ENCODE data around the gene FOXD3.

The FOXD3 gene

GRCh38 chr1:63294803-63295594 lies 27.4 kb upstream of the FOXD3 start:
- DNase-seq (ENCODE audit: insufficient read length, low spot score) (no peak), FAIRE-seq (no peak)
- TF ChIP-seq PAX5 (IDR thresholded peaks at IDR 0.05; ENCODE audit: insufficient read depth, low read length, severe bottlenecking) (no peak), POLR2A (IDR thresholded peaks at IDR 0.05; ENCODE audit: low read depth, low read length) (no peak), SPI1 (IDR thresholded peaks at IDR 0.05; ENCODE audit: low read depth, low read length) (no peak), POLR2AphosphoS5 (IDR thresholded peaks at IDR 0.05; ENCODE audit: low read depth, low read length) (no peak), TAF1 (IDR thresholded peaks at IDR 0.05; ENCODE audit: low read depth, low read length) (no peak), POU2F2 (IDR thresholded peaks at IDR 0.05; ENCODE audit: low read depth, low read length) (no peak)

DNA sequence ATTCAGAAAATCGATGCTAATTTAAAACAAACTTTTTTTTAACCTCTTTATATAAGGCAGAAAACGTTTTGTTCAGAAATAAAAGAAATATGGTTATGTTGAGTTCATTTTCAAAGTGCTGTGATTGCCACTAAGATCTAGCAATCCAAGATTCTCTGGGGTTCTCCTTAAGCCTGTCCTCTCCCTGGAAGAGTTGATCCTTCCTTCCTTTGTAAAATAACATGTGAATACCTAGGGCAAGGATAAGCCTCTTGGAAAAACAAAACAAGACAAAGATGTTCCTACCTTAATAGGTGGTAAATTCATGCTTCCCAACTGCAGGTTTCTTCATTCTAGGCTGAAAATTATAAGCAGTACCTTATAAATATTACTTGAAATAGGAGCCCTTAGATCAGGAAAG lies 18.0 kb upstream of the FOXD3 start:
- TF ChIP-seq POLR2A (IDR thresholded peaks at IDR 0.05; ENCODE audit: low read depth, low read length) (no peak), TAF1 (IDR thresholded peaks at IDR 0.05; ENCODE audit: low read depth, low read length) (no peak), SPI1 (IDR thresholded peaks at IDR 0.05; ENCODE audit: low read depth, low read length) (no peak), POLR2AphosphoS5 (IDR thresholded peaks at IDR 0.05; ENCODE audit: low read depth, low read length) (no peak)
- FAIRE-seq, result no peak
- no peak for DNase-seq (ENCODE audit: insufficient read length, low spot score)

DNA sequence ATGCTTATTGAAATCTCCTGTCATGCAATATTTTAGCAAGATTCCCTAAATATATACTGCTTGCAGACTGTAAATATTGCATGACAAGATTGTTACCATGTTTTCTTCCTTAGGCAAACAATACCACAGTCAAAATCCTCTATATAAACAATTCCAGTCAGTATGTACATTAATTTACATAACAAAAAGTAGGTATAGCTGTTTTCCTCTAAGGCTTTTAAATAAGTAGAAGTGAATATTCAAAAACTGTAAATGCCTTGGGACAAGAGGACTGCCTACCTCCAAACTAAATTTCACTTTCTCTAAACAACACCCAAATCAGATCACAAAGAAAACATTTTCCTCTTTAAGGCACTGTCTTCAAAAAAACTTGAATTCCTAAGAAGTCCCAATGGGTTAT lies 17.3 kb upstream of the FOXD3 start:
- TF ChIP-seq SPI1 (IDR thresholded peaks at IDR 0.05; ENCODE audit: low read depth, low read length) (no peak), PAX5 (IDR thresholded peaks at IDR 0.05; ENCODE audit: insufficient read depth, low read length, severe bottlenecking) (no peak), POLR2AphosphoS5 (IDR thresholded peaks at IDR 0.05; ENCODE audit: low read depth, low read length) (no peak), POU2F2 (IDR thresholded peaks at IDR 0.05; ENCODE audit: low read depth, low read length) (no peak), TAF1 (IDR thresholded peaks at IDR 0.05; ENCODE audit: low read depth, low read length) (no peak), POLR2A (IDR thresholded peaks at IDR 0.05; ENCODE audit: low read depth, low read length) (no peak)
- DNase-seq (ENCODE audit: insufficient read length, low spot score) (no peak), FAIRE-seq (no peak)

- no peak for TF ChIP-seq PAX5 (IDR thresholded peaks at IDR 0.05; ENCODE audit: insufficient read depth, low read length, severe bottlenecking)
- FAIRE-seq (no peak), DNase-seq (ENCODE audit: insufficient read length, low spot score) (no peak)
These were observed 15.1 kb upstream of the FOXD3 start for GRCh38 chr1:63307196-63307794.

- FAIRE-seq (no peak), DNase-seq (ENCODE audit: insufficient read length, low spot score) (no peak)
- no peak for TF ChIP-seq SPI1 (IDR thresholded peaks at IDR 0.05; ENCODE audit: low read depth, low read length)
- TF ChIP-seq PAX5 (IDR thresholded peaks at IDR 0.05; ENCODE audit: insufficient read depth, low read length, severe bottlenecking), result no peak
- TF ChIP-seq POU2F2 (IDR thresholded peaks at IDR 0.05; ENCODE audit: low read depth, low read length), result no peak
- TF ChIP-seq TAF1 (IDR thresholded peaks at IDR 0.05; ENCODE audit: low read depth, low read length), result no peak
- no peak for TF ChIP-seq POLR2AphosphoS5 (IDR thresholded peaks at IDR 0.05; ENCODE audit: low read depth, low read length)
- no peak for TF ChIP-seq POLR2A (IDR thresholded peaks at IDR 0.05; ENCODE audit: low read depth, low read length)
These were observed 5.8 kb upstream of the FOXD3 start for GRCh38 chr1:63316598-63316983.

GRCh38 chr1:63316984-63317816 lies 5.2 kb upstream of the FOXD3 start:
- FAIRE-seq (no peak), DNase-seq (ENCODE audit: insufficient read length, low spot score) (peak; percentile 68)
- TF ChIP-seq SPI1 (IDR thresholded peaks at IDR 0.05; ENCODE audit: low read depth, low read length) (no peak), POLR2A (IDR thresholded peaks at IDR 0.05; ENCODE audit: low read depth, low read length) (no peak), TAF1 (IDR thresholded peaks at IDR 0.05; ENCODE audit: low read depth, low read length) (no peak), PAX5 (IDR thresholded peaks at IDR 0.05; ENCODE audit: insufficient read depth, low read length, severe bottlenecking) (no peak), POLR2AphosphoS5 (IDR thresholded peaks at IDR 0.05; ENCODE audit: low read depth, low read length) (no peak), POU2F2 (IDR thresholded peaks at IDR 0.05; ENCODE audit: low read depth, low read length) (no peak)

- no peak for DNase-seq (ENCODE audit: insufficient read length, low spot score)
- no peak for FAIRE-seq
- no peak for TF ChIP-seq POLR2AphosphoS5 (IDR thresholded peaks at IDR 0.05; ENCODE audit: low read depth, low read length)
- no peak for TF ChIP-seq SPI1 (IDR thresholded peaks at IDR 0.05; ENCODE audit: low read depth, low read length)
- no peak for TF ChIP-seq PAX5 (IDR thresholded peaks at IDR 0.05; ENCODE audit: insufficient read depth, low read length, severe bottlenecking)
- TF ChIP-seq POU2F2 (IDR thresholded peaks at IDR 0.05; ENCODE audit: low read depth, low read length), result no peak
- no peak for TF ChIP-seq POLR2A (IDR thresholded peaks at IDR 0.05; ENCODE audit: low read depth, low read length)
- no peak for TF ChIP-seq TAF1 (IDR thresholded peaks at IDR 0.05; ENCODE audit: low read depth, low read length)
These were observed 4.6 kb upstream of the FOXD3 start for GRCh38 chr1:63317817-63318152.

GRCh38 chr1:63318201-63318979 lies 4.0 kb upstream of the FOXD3 start:
- no peak for TF ChIP-seq POLR2AphosphoS5 (IDR thresholded peaks at IDR 0.05; ENCODE audit: low read depth, low read length)
- TF ChIP-seq POLR2A (IDR thresholded peaks at IDR 0.05; ENCODE audit: low read depth, low read length), result no peak
- TF ChIP-seq TAF1 (IDR thresholded peaks at IDR 0.05; ENCODE audit: low read depth, low read length), result no peak
- TF ChIP-seq POU2F2 (IDR thresholded peaks at IDR 0.05; ENCODE audit: low read depth, low read length), result no peak
- FAIRE-seq (no peak), DNase-seq (ENCODE audit: insufficient read length, low spot score) (no peak)
